OCI-LY3 (cell line): ENCODE results near the gene WTIP.
"Not testable (repeated sequence)": the region's sequence is repeated elsewhere in the genome, so short reads cannot be mapped to it uniquely, and the experiment has no call there.

ENCODE experiments used
- H2AFZ ChIP-seq: fragments of 200-600, 300-600 bp; shearing (Covaris generic); 2 replicates; pipeline ENCODE4 v1.6.0; 2014; ENCODE audit warnings: antibody characterized with exemption, low read depth, low read length
- H3K27ac ChIP-seq: fragments of 200-600, 300-600 bp; sonication (generic); 2 replicates; pipeline ENCODE4 v1.5.1; 2014; ENCODE audit warnings: mild to moderate bottlenecking, low read length, moderate library complexity, mixed read lengths
- H3K27me3 ChIP-seq: fragments of 200-600, 300-600 bp; sonication (generic); 2 replicates; pipeline ENCODE4 v1.6.1; 2014; ENCODE audit warnings: low read depth, low read length, mixed read lengths
- H3K36me3 ChIP-seq: fragments of 200-600, 300-600 bp; sonication (generic); replicated peaks from 2 replicates; pipeline ENCODE3; 2014; ENCODE audit warnings: low read depth, low read length, mixed read lengths
- H3K4me1 ChIP-seq: fragments of 300-600, 200-600 bp; sonication (generic); 2 replicates; pipeline ENCODE4 v1.6.1; 2014; ENCODE audit warnings: low read length, mixed read lengths
- H3K4me2 ChIP-seq: fragments of 200-600, 300-600 bp; sonication (generic); 2 replicates; pipeline ENCODE4 v1.6.1; 2014; ENCODE audit warnings: low read length, mixed read lengths
- H3K4me3 ChIP-seq: fragments of 300-600, 200-600 bp; sonication (generic); 2 replicates; pipeline ENCODE4 v1.5.1; 2014; ENCODE audit warnings: antibody characterized with exemption, mild to moderate bottlenecking, low read length, moderate library complexity
- H3K79me2 ChIP-seq: fragments of 300-600, 200-600 bp; shearing (Covaris generic); 2 replicates; pipeline ENCODE4 v1.6.1; 2014; ENCODE audit warnings: mild to moderate bottlenecking, low read length, mixed read lengths
- H3K9ac ChIP-seq: fragments of 300-600, 200-600 bp; shearing (Covaris generic); 2 replicates; pipeline ENCODE4 v1.6.0; 2014; ENCODE audit warnings: mild to moderate bottlenecking, low read length, moderate library complexity
- H3K9me3 ChIP-seq: fragments of 200-600, 300-600 bp; shearing (Covaris generic); 2 replicates; pipeline ENCODE4 v1.6.1; 2014; ENCODE audit warnings: low read length, mixed read lengths; ENCODE audit not compliant: insufficient read depth
- H4K20me1 ChIP-seq: fragments of 200-600, 300-600 bp; sonication (generic); 2 replicates; pipeline ENCODE4 v1.6.1; 2016; ENCODE audit warnings: low read length, mixed read lengths; ENCODE audit not compliant: insufficient read depth
- EZH2phosphoT487 ChIP-seq: fragments of 200-600 bp; shearing (Covaris generic); IDR thresholded peaks from 2 replicates; pipeline ENCODE4 v1.6.1; 2018; ENCODE audit warnings: antibody characterized with exemption, mixed run types, low read depth
- TF ChIP-seq, protein P1 (sequence below): fragments of 200-600, 300-600 bp; sonication (generic); IDR thresholded peaks from 2 replicates; pipeline ENCODE4 v1.5.1; 2014; ENCODE audit warnings: antibody characterized with exemption, low read length, low read depth

Gene WTIP

DNA sequence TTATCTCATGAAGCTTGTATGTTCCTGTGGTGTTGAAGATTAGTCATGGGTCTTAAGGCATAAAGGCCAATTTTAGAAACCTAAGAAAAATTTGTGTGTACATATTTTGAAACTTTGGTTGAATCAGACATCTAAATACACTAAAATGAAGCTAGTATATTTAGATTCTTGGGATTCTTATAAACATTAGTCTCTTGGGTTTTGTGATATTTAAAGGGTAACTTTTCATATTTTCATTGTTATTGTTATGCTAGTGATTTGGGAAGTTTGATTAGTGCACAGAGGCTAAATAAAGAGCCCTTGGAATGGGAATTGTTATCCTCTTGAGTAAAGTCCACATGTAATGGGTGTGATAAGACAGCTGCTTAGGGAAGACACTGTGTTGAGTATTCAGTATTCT, 28.8 kb upstream of the WTIP start:
- Histone ChIP-seq H4K20me1 (peaks cover 9% of the 10 kb centered on the region), H3K27ac (no peak overlapping the region), H3K4me2 (no peak overlapping the region), H3K4me3 (no peak overlapping the region), H2AFZ (no peak overlapping the region), H3K4me1 (no peaks in the 10 kb centered on the region), H3K36me3 (peaks cover 67% of the 10 kb centered on the region), H3K79me2 (peaks cover 50% of the 10 kb centered on the region), H3K27me3 (no peaks in the 10 kb centered on the region), H3K9me3 (no peaks in the 10 kb centered on the region), H3K9ac (no peak overlapping the region)
- TF ChIP-seq, protein P1, sequence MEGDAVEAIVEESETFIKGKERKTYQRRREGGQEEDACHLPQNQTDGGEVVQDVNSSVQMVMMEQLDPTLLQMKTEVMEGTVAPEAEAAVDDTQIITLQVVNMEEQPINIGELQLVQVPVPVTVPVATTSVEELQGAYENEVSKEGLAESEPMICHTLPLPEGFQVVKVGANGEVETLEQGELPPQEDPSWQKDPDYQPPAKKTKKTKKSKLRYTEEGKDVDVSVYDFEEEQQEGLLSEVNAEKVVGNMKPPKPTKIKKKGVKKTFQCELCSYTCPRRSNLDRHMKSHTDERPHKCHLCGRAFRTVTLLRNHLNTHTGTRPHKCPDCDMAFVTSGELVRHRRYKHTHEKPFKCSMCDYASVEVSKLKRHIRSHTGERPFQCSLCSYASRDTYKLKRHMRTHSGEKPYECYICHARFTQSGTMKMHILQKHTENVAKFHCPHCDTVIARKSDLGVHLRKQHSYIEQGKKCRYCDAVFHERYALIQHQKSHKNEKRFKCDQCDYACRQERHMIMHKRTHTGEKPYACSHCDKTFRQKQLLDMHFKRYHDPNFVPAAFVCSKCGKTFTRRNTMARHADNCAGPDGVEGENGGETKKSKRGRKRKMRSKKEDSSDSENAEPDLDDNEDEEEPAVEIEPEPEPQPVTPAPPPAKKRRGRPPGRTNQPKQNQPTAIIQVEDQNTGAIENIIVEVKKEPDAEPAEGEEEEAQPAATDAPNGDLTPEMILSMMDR, result no peak
- TF ChIP-seq EZH2phosphoT487, result no peak

DNA sequence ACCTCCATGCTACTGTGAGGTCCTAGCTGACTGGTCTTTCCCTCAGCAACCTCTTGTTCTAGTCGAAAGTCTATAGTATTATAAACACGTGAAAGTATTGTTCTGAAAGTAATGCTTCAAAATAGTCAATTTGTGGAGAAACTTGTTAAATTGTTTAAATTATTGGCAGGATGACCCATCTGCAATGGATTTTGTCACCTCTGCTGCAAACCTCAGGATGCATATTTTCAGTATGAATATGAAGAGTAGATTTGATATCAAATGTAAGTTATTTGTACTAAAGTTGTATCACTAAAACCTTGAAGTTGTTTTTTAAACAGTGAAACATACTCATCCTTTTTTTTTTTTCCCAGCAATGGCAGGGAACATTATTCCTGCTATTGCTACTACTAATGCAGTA, 27.5 kb upstream of the WTIP start:
- Histone ChIP-seq H3K4me2 (no peak overlapping the region), H4K20me1 (peaks cover 11% of the 10 kb centered on the region; the same call in 1 of the 2 replicates), H3K27me3 (no peaks in the 10 kb centered on the region), H3K4me1 (no peaks in the 10 kb centered on the region), H3K4me3 (no peak overlapping the region), H3K9me3 (no peaks in the 10 kb centered on the region), H2AFZ (no peak overlapping the region), H3K9ac (no peak overlapping the region), H3K79me2 (peaks cover 50% of the 10 kb centered on the region), H3K36me3 (peaks cover 67% of the 10 kb centered on the region), H3K27ac (no peak overlapping the region)
- TF ChIP-seq EZH2phosphoT487, result no peak
- TF ChIP-seq, protein P1, result no peak

DNA sequence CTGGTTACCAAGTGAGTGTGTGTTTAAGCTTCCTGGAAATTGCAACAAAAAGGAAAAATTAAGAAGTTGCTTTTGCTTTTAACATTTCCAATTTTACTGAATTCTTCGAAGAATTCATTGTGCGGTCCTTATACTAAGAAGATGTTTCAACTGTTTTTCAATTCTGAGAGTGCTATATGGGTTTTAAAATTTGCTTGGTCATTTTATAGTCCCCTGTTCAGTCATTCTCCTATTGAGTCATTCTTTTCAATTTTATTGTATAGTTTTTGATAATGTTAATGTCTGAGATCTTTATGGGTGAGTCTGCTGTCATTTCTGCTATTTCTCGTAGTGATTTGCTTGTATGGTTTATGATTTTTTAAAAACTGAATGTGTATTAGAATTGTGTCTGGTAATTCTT, 26.9 kb upstream of the WTIP start:
- H3K9me3 ChIP-seq, result no peaks in the 10 kb centered on the region
- peaks cover 68% of the 10 kb centered on the region for H3K36me3 ChIP-seq
- TF ChIP-seq, protein P1, result no peak
- no peak for TF ChIP-seq EZH2phosphoT487
- no peaks in the 10 kb centered on the region for H3K27me3 ChIP-seq
- peaks cover 17% of the 10 kb centered on the region; the same call in 1 of the 2 replicates for H4K20me1 ChIP-seq
- no peaks in the 10 kb centered on the region for H3K4me1 ChIP-seq
- H3K79me2 ChIP-seq, result peaks cover 54% of the 10 kb centered on the region
- H3K4me2 ChIP-seq, result no peak overlapping the region
- no peak overlapping the region for H3K4me3 ChIP-seq
- no peak overlapping the region for H2AFZ ChIP-seq
- no peak overlapping the region for H3K27ac ChIP-seq
- H3K9ac ChIP-seq, result no peak overlapping the region

DNA sequence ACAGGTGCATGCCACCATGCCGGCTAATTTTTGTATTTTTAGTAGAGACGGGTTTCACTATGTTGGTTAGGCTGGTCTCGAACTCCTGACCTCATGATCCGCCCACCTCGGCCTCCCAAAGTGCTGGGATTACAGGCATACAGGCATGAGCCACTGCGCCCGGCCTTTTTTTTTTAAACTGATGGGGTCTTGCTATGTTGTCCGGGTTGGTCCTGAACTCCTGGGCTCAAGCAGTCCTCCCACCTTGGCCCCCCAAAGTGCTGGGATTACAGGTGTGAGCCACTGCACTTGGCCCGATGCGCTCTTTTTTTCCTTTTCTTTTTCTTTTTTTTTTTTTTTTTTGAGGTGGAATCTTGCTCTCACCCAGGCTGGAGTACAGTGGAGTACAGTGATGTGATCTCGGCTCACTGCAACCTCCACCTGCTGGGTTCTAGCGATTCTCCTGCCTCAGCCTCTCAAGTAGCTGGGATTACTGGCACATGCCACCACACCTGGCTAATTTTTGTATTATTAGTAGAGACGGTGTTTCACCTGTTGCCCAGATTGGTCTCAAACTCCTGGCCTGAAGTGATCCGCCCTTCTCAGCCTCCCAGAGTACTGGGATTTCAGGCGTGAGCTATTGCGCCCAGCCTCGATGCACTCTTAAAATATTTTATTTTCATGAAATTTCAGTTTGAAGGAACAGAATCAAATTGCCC, 25.6 kb upstream of the WTIP start:
- H3K79me2 ChIP-seq, result peaks cover 58% of the 10 kb centered on the region
- not testable (repeated sequence) for H3K4me2 ChIP-seq, H3K9me3 ChIP-seq, H2AFZ ChIP-seq, H3K9ac ChIP-seq, H3K27ac ChIP-seq, H3K4me3 ChIP-seq, H3K27me3 ChIP-seq, H3K4me1 ChIP-seq
- peaks cover 72% of the 10 kb centered on the region for H3K36me3 ChIP-seq
- H4K20me1 ChIP-seq, result peaks cover 21% of the 10 kb centered on the region; the same call in 1 of the 2 replicates
